ENCODE results near the gene ALOX15B. TPM values are rescaled to one million over a fixed set of nuclear protein-coding genes. Genes with fewer than 3 reads are reported as not detected.
A peak's percentile ranks its signal among the peaks of the same experiment; 100 is the strongest.

ALOX15B gene
- polyA plus RNA-seq, 3 donors, result 1.7 to 2.8 (median 2.0) TPM

DNA sequence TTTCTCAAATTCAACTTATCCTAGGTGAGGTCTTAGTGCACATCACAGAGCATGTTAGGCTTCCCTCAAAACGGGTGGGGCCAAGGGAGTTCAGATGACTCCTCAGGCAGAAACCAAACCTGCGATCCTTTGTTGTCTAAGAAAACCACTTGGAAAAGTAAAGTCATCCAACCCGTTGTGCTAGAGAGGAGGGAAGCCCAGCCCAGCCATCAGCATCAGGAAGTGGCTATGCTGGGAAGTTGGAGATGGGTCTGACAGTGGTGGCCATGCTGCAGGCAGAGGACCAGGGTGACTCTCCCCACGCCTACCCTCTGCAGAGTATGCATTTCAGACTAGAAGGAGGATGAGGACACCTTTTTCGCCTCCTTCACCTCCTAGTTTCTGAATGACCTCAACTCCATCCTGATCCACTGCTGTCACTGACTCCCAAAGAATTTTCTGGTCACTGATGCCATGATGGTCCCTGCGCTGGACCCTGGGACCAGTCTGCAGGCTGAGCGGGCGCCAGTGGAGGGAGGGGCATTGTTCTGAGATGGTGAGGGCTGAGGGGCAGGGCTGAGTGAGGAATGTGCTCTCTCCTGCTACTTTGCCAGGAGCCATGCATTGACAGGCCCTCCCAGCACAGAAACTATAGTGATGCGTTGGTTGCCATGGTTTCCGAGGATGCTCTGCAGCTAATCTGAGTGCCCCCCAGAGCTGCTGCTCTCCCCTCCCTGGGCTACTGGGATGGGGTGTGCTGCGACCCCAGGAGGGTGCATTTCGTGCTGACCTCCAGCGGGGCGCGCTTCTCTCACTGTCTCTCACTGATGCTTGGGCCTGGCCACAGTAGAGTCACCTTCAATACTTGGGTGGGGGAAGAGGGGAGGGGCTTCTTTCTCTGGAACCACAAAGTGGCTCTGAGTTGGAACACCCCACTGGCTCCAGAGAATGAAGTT lies 28.2 kb downstream of the ALOX15B start:
- no peak for DNase-seq
- peak overlapping the region in 2 of 7 donors; percentile 46 to 95 for H3K27ac Mint-ChIP-seq
- Histone ChIP-seq H3K9me3 (replicated peaks in 1 of 2; ENCODE audit: control insufficient read depth in 1 of 2, insufficient read depth in 1 of 2, low read length in 2 of 2) (no peaks in the 10 kb centered on the region), H2AFZ (ENCODE audit: insufficient read depth, low read depth, low read length, poor library complexity, severe bottlenecking) (no peak overlapping the region), H4K20me1 (ENCODE audit: insufficient read depth, low read length) (no peaks in the 10 kb centered on the region), H3K4me2 (replicated peaks; ENCODE audit: extremely low read depth, low read length, poor library complexity, severe bottlenecking) (no peak overlapping the region), H3K27ac (ENCODE audit: low read depth in 1 of 2, low read length in 2 of 2) (no peak overlapping the region), H3K4me1 (ENCODE audit: control insufficient read depth in 1 of 2, insufficient read depth in 2 of 2, low read length in 2 of 2) (peaks cover 60% of the 10 kb centered on the region in 2 donors), H3K36me3 (replicated peaks in 1 of 2; ENCODE audit: control insufficient read depth in 1 of 2, insufficient read depth in 2 of 2, low read length in 2 of 2) (no peaks in the 10 kb centered on the region), H3K4me3 (replicated peaks in 1 of 3; ENCODE audit: low read depth in 2 of 3, low read length in 3 of 3) (no peak overlapping the region), H3K9ac (ENCODE audit: insufficient read depth, low read length, poor library complexity, severe bottlenecking) (no peak overlapping the region), H3K79me2 (ENCODE audit: insufficient read depth, low read length) (no peaks in the 10 kb centered on the region), H3K27me3 (ENCODE audit: control insufficient read depth in 2 of 2, insufficient read depth in 2 of 2, low read length in 2 of 2) (peaks cover 5 to 28% of the 10 kb centered on the region in 2 donors)
- H3K27me3 Mint-ChIP-seq (ENCODE audit: low read depth in 3 of 3), result peaks cover 21 to 37% (median 27%) of the 10 kb centered on the region in 3 donors
- TF ChIP-seq, protein P1, sequence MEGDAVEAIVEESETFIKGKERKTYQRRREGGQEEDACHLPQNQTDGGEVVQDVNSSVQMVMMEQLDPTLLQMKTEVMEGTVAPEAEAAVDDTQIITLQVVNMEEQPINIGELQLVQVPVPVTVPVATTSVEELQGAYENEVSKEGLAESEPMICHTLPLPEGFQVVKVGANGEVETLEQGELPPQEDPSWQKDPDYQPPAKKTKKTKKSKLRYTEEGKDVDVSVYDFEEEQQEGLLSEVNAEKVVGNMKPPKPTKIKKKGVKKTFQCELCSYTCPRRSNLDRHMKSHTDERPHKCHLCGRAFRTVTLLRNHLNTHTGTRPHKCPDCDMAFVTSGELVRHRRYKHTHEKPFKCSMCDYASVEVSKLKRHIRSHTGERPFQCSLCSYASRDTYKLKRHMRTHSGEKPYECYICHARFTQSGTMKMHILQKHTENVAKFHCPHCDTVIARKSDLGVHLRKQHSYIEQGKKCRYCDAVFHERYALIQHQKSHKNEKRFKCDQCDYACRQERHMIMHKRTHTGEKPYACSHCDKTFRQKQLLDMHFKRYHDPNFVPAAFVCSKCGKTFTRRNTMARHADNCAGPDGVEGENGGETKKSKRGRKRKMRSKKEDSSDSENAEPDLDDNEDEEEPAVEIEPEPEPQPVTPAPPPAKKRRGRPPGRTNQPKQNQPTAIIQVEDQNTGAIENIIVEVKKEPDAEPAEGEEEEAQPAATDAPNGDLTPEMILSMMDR (IDR thresholded peaks at IDR 0.05), result no peak
- no peak overlapping the region for H3K4me3 Mint-ChIP-seq
- 62% methylated on average over 6 of the region's 15 CpGs for WGBS (ENCODE audit: insufficient coverage)
- H3K9me3 Mint-ChIP-seq, result peaks cover 0 to 11% (median 0%) of the 10 kb centered on the region in 7 donors
- H3K36me3 Mint-ChIP-seq, result peaks cover 5 to 6% of the 10 kb centered on the region in 2 donors
- intact Hi-C loops (cut with micrococcal nuclease), result loop anchor here in 1 of 2 donors (5.0 kb wide), 1 partner anchor 35 kb away; no protein-coding TSS in a partner anchor
- peaks cover 73% of the 10 kb centered on the region for H3K4me1 Mint-ChIP-seq

GRCh38 chr17:8067806-8068205 lies 28.9 kb downstream of the ALOX15B start:
- Mint-ChIP-seq H3K4me3 (no peak overlapping the region), H3K27me3 (ENCODE audit: low read depth in 3 of 3) (peaks cover 22 to 37% (median 29%) of the 10 kb centered on the region in 3 donors), H3K27ac (peak overlapping the region in 5 of 7 donors; percentile 82 to 99 (median 96)), H3K36me3 (peaks cover 6 to 9% of the 10 kb centered on the region in 2 donors), H3K9me3 (peaks cover 0 to 16% (median 4%) of the 10 kb centered on the region in 7 donors), H3K4me1 (peaks cover 80% of the 10 kb centered on the region)
- Histone ChIP-seq H3K27me3 (ENCODE audit: control insufficient read depth in 2 of 2, insufficient read depth in 2 of 2, low read length in 2 of 2) (peaks cover 4 to 28% of the 10 kb centered on the region in 2 donors), H3K36me3 (replicated peaks in 1 of 2; ENCODE audit: control insufficient read depth in 1 of 2, insufficient read depth in 2 of 2, low read length in 2 of 2) (no peaks in the 10 kb centered on the region), H4K20me1 (ENCODE audit: insufficient read depth, low read length) (no peaks in the 10 kb centered on the region), H2AFZ (ENCODE audit: insufficient read depth, low read depth, low read length, poor library complexity, severe bottlenecking) (no peak overlapping the region), H3K4me2 (replicated peaks; ENCODE audit: extremely low read depth, low read length, poor library complexity, severe bottlenecking) (no peak overlapping the region), H3K9ac (ENCODE audit: insufficient read depth, low read length, poor library complexity, severe bottlenecking) (no peak overlapping the region), H3K27ac (ENCODE audit: low read depth in 1 of 2, low read length in 2 of 2) (no peak overlapping the region), H3K4me1 (ENCODE audit: control insufficient read depth in 1 of 2, insufficient read depth in 2 of 2, low read length in 2 of 2) (peaks cover 67% of the 10 kb centered on the region in 2 donors), H3K4me3 (replicated peaks in 1 of 3; ENCODE audit: low read depth in 2 of 3, low read length in 3 of 3) (no peak overlapping the region), H3K79me2 (ENCODE audit: insufficient read depth, low read length) (no peaks in the 10 kb centered on the region), H3K9me3 (replicated peaks in 1 of 2; ENCODE audit: control insufficient read depth in 1 of 2, insufficient read depth in 1 of 2, low read length in 2 of 2) (peaks cover 0 to 2% of the 10 kb centered on the region in 2 donors)
- WGBS (ENCODE audit: insufficient coverage), result no CpG with 5 or more reads among the region's 4 CpGs
- DNase-seq, result no peak
- TF ChIP-seq, protein P1 (IDR thresholded peaks at IDR 0.05), result no peak
- intact Hi-C loops (cut with micrococcal nuclease), result loop anchor here in 1 of 2 donors (5.0 kb wide), 1 partner anchor 34 kb away; no protein-coding TSS in a partner anchor
